Purkinje cell (primary cell): ENCODE data around the gene ZFYVE21. TPM values are rescaled to one million over a fixed set of nuclear protein-coding genes. Genes with fewer than 3 reads are reported as not detected.

Experiments
- polyA plus RNA-seq: library from polyadenylated mRNA; unstranded; fragments of >200 nt; fragmentation: Nextera tagmentation; gene quantifications from 2 replicates; pipeline ENCODE4 v1.2.1, GENCODE V29; 2014

ZFYVE21 gene
- 33.5 and 39.3 TPM in 2 replicates for polyA plus RNA-seq

DNA sequence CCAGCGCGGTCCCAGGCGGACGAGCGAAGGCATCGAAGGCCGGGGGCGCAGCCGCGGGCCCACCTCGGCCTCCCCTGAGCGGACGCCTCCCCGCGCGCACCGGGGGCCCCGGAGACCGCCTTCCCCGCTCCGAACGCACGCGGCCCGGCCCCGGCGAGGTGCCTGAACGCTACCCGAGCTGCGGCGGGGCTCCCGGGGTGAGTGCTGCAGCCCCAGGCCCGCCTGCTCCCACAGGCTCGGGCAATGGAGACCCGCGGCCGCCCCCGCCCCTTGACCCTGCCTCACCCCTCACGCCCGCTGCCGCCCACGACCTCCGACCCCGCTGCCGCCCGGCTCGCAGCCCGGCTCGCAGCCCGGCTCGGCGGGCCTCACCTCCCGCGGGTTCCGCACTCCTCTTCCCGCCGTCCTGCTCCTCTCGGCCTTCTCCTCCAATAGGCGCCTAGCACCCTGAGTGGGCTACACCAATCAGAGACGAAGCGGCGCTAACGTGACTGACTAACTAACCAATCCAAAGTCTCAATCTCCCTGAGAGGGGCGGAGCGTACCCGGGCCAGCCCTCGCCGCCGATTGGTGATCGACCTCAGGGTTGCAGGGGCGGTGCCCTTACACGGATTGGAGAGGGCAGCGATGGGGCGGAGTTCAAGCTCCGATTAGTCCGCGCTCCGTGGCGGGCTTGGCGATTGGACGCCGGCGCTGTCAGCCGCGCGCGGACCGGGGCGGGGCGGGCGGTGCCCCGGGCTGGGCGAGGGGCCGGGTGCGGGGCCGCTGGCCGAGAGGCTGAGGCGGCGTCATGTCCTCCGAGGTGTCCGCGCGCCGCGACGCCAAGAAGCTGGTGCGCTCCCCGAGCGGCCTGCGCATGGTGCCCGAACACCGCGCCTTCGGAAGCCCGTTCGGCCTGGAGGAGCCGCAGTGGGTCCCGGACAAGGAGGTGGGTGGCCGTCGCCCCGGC lies at the start of gene ZFYVE21, which contains the start of gene XRCC3:
Gene ZFYVE21, plus strand, starts transcription at position 759 of the 949 bp plus-strand sequence. Its CDS starts 32 bp downstream, at position 791.
Gene XRCC3, minus strand, starts transcription at position 400 of the 949 bp plus-strand sequence. CDS start 4,364 bp downstream, outside the sequence.

Other genes with a start within 250 kb of the ZFYVE21 start
- 1,258 and 1,817 TPM in 2 replicates for gene CKB, start 193.0 kb upstream of the ZFYVE21 start, polyA plus RNA-seq
- gene TRMT61A, start 186.6 kb upstream of the ZFYVE21 start, polyA plus RNA-seq: 0.77 and 1.2 TPM in 2 replicates
- 23.3 and 24.7 TPM in 2 replicates for gene BAG5, start 153.2 kb upstream of the ZFYVE21 start, polyA plus RNA-seq
- 50.7 and 60.2 TPM in 2 replicates for gene COA8, start 152.8 kb upstream of the ZFYVE21 start, polyA plus RNA-seq
- gene KLC1, start 86.6 kb upstream of the ZFYVE21 start, polyA plus RNA-seq: 260 and 296 TPM in 2 replicates
- gene XRCC3, start 359 bp upstream of the ZFYVE21 start, polyA plus RNA-seq: not detected in 2 replicates
- 2.9 and 5.8 TPM in 2 replicates for gene PPP1R13B, start 131.8 kb downstream of the ZFYVE21 start, polyA plus RNA-seq
- 10.1 and 20.3 TPM in 2 replicates for gene TDRD9, start 212.6 kb downstream of the ZFYVE21 start, polyA plus RNA-seq
- 3.6 and 6.3 TPM in 2 replicates for gene RD3L, start 226.7 kb downstream of the ZFYVE21 start, polyA plus RNA-seq